ENCODE results near the gene EXOC1. TPM values are rescaled to one million over a fixed set of nuclear protein-coding genes. Genes with fewer than 3 reads are reported as not detected.

The EXOC1 gene
- total and polyA plus RNA-seq, 2 donors (not counting 1 experiment from before 2014, with no cell fraction given): 32.3 to 64.2 TPM

DNA sequence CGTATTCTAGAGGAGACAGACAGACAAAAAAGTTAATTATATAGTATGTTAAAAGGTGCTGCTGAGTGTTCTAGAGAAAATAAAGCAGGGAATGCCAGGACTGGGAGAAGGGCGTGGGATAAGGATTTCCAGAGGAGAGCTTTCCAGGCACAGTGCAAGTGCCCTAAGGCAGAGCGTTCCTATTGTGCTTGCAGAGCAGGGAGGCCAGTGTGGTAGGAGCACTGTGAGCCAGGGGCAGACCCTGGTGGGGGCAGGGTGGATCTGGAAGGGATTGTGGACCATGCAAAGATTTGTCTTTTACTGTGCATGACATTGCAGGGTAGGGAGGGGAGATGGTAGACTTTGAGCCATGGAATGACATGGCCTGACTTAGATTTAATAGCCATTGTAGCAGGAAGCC is 25.8 kb downstream of the EXOC1 start:
- H3K79me2 ChIP-seq (ENCODE audit: control insufficient read depth, insufficient read depth, low read length): no peaks in the 10 kb centered on the region
- no peak overlapping the region for H3K9ac ChIP-seq (ENCODE audit: insufficient read depth, low read length)
- no peak overlapping the region for H3K4me3 ChIP-seq (replicated peaks in 1 of 4; ENCODE audit: control extremely low read depth in 1 of 4, insufficient read depth in 1 of 4, low read depth in 3 of 4, low read length in 4 of 4)
- H2AFZ ChIP-seq (ENCODE audit: low read length): no peak overlapping the region
- no peak for DNase-seq (ENCODE audit: low read depth in 2 of 2)
- H3K4me2 ChIP-seq (ENCODE audit: extremely low read depth, insufficient read depth, low read length): no peak overlapping the region
- no peak for TF ChIP-seq EZH2 (IDR thresholded peaks at IDR 0.05; ENCODE audit: low read length, missing control alignments)
- TF ChIP-seq, protein P1, sequence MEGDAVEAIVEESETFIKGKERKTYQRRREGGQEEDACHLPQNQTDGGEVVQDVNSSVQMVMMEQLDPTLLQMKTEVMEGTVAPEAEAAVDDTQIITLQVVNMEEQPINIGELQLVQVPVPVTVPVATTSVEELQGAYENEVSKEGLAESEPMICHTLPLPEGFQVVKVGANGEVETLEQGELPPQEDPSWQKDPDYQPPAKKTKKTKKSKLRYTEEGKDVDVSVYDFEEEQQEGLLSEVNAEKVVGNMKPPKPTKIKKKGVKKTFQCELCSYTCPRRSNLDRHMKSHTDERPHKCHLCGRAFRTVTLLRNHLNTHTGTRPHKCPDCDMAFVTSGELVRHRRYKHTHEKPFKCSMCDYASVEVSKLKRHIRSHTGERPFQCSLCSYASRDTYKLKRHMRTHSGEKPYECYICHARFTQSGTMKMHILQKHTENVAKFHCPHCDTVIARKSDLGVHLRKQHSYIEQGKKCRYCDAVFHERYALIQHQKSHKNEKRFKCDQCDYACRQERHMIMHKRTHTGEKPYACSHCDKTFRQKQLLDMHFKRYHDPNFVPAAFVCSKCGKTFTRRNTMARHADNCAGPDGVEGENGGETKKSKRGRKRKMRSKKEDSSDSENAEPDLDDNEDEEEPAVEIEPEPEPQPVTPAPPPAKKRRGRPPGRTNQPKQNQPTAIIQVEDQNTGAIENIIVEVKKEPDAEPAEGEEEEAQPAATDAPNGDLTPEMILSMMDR (conservative IDR thresholded peaks at IDR 0.05 in 1 of 2, IDR thresholded peaks at IDR 0.05 in 1 of 2; ENCODE audit: low read depth in 1 of 2, low read length in 2 of 2): no peak
- H4K20me1 ChIP-seq (ENCODE audit: control insufficient read depth, extremely low read depth, insufficient read depth, low read length): no peaks in the 10 kb centered on the region
- H3K27ac ChIP-seq (ENCODE audit: insufficient read depth, low read length): no peak overlapping the region
- no peaks in the 10 kb centered on the region for H3K27me3 ChIP-seq (ENCODE audit: control insufficient read depth, insufficient read depth, low read length)
- H3K36me3 ChIP-seq (ENCODE audit: control insufficient read depth, insufficient read depth, low read length): peaks cover 5% of the 10 kb centered on the region
- no peaks in the 10 kb centered on the region for H3K4me1 ChIP-seq (ENCODE audit: control insufficient read depth, extremely low read depth, insufficient read depth, low read length)
- no peaks in the 10 kb centered on the region for H3K9me3 ChIP-seq (ENCODE audit: control insufficient read depth, insufficient read depth, low read depth, low read length)

DNA sequence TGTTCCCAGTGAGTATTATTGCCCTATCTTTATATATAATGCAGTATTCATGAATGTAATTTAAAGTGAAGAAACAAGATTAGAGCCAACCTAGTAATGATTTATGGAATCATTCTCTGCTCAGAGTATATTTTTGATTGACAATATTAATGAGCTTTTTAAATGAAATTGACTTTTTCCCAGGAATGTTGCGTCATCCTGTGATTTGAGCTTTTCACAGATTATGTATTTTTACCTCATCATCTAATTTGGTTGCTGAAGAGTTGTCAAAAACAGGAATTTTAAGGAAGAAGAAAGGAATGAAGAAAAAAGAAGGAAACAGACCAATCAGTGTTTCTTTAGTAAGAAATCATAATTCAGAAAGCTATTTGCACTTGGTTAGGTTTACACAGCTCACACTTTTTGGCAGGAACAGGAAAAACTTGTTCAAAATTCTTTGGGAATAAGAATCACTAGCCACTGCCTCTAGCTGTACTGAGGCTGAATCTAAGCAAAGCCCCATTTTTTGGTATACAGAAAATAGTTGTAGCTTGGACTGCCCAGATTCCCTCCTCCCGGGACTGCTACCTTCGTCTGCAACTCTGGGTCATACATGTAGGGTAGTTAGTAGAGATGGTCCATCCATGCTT is 27.3 kb downstream of the EXOC1 start:
- DNase-seq (ENCODE audit: low read depth in 2 of 2): no peak
- Histone ChIP-seq H3K4me2 (ENCODE audit: extremely low read depth, insufficient read depth, low read length) (no peak overlapping the region), H3K36me3 (ENCODE audit: control insufficient read depth, insufficient read depth, low read length) (peaks cover 5% of the 10 kb centered on the region), H3K4me1 (ENCODE audit: control insufficient read depth, extremely low read depth, insufficient read depth, low read length) (no peaks in the 10 kb centered on the region), H3K27ac (ENCODE audit: insufficient read depth, low read length) (no peak overlapping the region), H2AFZ (ENCODE audit: low read length) (no peak overlapping the region), H3K79me2 (ENCODE audit: control insufficient read depth, insufficient read depth, low read length) (no peaks in the 10 kb centered on the region), H3K9me3 (ENCODE audit: control insufficient read depth, insufficient read depth, low read depth, low read length) (no peaks in the 10 kb centered on the region), H3K9ac (ENCODE audit: insufficient read depth, low read length) (no peak overlapping the region), H3K4me3 (replicated peaks in 1 of 4; ENCODE audit: control extremely low read depth in 1 of 4, insufficient read depth in 1 of 4, low read depth in 3 of 4, low read length in 4 of 4) (no peak overlapping the region), H3K27me3 (ENCODE audit: control insufficient read depth, insufficient read depth, low read length) (no peaks in the 10 kb centered on the region), H4K20me1 (ENCODE audit: control insufficient read depth, extremely low read depth, insufficient read depth, low read length) (no peaks in the 10 kb centered on the region)
- TF ChIP-seq EZH2 (IDR thresholded peaks at IDR 0.05; ENCODE audit: low read length, missing control alignments): no peak
- TF ChIP-seq, protein P1 (conservative IDR thresholded peaks at IDR 0.05 in 1 of 2, IDR thresholded peaks at IDR 0.05 in 1 of 2; ENCODE audit: low read depth in 1 of 2, low read length in 2 of 2): no peak

DNA sequence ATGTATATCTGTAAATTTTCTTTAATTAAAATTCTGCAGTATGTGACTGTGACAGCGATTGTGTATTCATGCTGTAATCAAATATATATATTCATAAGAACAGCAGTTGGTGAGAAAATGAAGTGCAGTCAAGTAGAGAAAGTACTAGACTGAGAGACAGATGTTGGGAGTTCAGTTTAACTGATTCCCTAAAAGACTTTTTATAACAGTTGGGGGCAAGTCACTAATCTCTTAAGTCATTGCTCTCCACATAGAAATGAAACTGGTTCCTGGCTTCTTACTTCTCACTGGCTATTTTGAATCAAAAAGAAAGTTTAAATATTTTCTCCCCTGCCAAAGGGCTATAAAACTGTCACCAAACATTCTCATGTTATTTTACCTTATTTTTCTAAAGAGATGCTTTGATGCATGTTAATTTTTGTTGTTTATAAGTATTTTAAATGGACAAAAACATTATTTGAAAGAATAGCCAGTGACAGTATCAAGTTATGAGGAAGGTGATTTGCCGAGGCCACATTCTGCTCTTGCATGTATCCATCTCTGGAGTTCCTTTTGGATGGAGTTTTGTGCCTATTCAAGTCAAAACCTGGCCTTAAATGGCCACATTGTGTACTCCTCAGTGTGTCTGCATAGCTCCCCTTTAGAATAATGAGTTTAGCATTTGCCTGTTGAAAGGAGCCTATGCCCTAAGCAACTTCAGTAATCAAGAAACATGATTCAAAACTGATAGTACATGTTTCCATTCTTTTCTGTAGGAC is 30.8 kb downstream of the EXOC1 start:
- no peak overlapping the region for H3K4me2 ChIP-seq (ENCODE audit: extremely low read depth, insufficient read depth, low read length)
- no peaks in the 10 kb centered on the region for H3K79me2 ChIP-seq (ENCODE audit: control insufficient read depth, insufficient read depth, low read length)
- no peak overlapping the region for H2AFZ ChIP-seq (ENCODE audit: low read length)
- peaks cover 4% of the 10 kb centered on the region for H3K36me3 ChIP-seq (ENCODE audit: control insufficient read depth, insufficient read depth, low read length)
- H4K20me1 ChIP-seq (ENCODE audit: control insufficient read depth, extremely low read depth, insufficient read depth, low read length): no peaks in the 10 kb centered on the region
- no peak overlapping the region for H3K9ac ChIP-seq (ENCODE audit: insufficient read depth, low read length)
- no peaks in the 10 kb centered on the region for H3K27me3 ChIP-seq (ENCODE audit: control insufficient read depth, insufficient read depth, low read length)
- no peak overlapping the region for H3K27ac ChIP-seq (ENCODE audit: insufficient read depth, low read length)
- no peak overlapping the region for H3K4me3 ChIP-seq (replicated peaks in 1 of 4; ENCODE audit: control extremely low read depth in 1 of 4, insufficient read depth in 1 of 4, low read depth in 3 of 4, low read length in 4 of 4)
- no peaks in the 10 kb centered on the region for H3K4me1 ChIP-seq (ENCODE audit: control insufficient read depth, extremely low read depth, insufficient read depth, low read length)
- TF ChIP-seq, protein P1 (conservative IDR thresholded peaks at IDR 0.05 in 1 of 2, IDR thresholded peaks at IDR 0.05 in 1 of 2; ENCODE audit: low read depth in 1 of 2, low read length in 2 of 2): no peak
- TF ChIP-seq EZH2 (IDR thresholded peaks at IDR 0.05; ENCODE audit: low read length, missing control alignments): no peak
- DNase-seq (ENCODE audit: low read depth in 2 of 2): no peak
- H3K9me3 ChIP-seq (ENCODE audit: control insufficient read depth, insufficient read depth, low read depth, low read length): no peaks in the 10 kb centered on the region
